Measurements from ENCODE around the gene PDE5A. TPM values are rescaled to one million over a fixed set of nuclear protein-coding genes. Genes with fewer than 3 reads are reported as not detected.

PDE5A gene
- total RNA-seq, 1 experiment from 2014 or later, result 8.5 TPM

DNA sequence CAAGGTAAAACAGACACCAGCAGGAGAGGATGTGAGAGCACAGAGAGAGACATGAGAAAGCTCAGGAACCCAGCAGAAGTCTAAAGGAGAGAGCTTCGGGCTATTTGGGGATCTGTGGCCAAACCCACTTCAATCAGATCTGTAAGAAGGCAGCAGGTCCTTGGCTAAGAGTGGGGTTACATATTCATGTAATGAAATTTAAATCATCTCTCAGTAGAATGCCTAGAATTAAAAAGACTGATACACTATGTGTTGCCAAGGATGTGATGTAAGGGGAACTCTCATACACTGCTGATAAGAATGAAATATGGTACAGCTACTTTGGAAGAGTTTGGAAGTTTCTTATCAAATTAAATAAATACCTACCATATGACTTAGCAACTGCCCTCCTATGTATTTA, 35.8 kb downstream of the PDE5A start:
- CTCF ChIA-PET, result no interaction called here
- intact Hi-C loops (cut with micrococcal nuclease; ENCODE audit: unreplicated experiment), result no loop called here

DNA sequence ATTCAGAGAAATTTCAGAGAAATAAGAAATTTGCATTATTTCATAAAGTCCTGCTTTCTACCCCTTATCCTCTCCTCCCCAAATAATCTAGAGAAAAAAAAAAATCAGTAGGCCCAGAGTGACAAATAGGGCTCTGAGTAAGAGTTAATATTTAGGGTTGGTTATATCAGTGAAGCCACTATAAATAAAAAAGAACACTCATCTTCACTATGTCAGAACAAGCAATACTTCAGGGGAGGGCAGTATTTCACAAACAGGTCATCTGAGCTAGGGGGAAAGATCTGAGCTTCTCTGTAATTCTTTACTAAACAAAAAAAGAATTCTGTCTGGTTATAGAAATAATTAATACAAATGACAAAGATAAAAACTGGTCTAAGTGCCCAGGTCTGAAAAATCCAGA, 39.4 kb downstream of the PDE5A start:
- BruUV-seq (replicated peaks), result no TSS peak
- CTCF ChIA-PET, result no interaction called here
- no peaks in the 10 kb centered on the region for H4K20me1 ChIP-seq (ENCODE audit: insufficient read depth)
- no peak for DNase-seq
- POLR2A ChIA-PET (ENCODE audit: unreplicated experiment), result interaction anchor here (0.6 kb wide), 1 partner anchor 10 kb away, joined by 6 read pairs; no protein-coding TSS in a partner anchor
- no peak overlapping the region for H2AFZ ChIP-seq
- no peaks in the 10 kb centered on the region for H3K36me3 ChIP-seq (ENCODE audit: low read depth)
- no peaks in the 10 kb centered on the region for H3K4me1 ChIP-seq (replicated peaks; ENCODE audit: insufficient read depth)
- H3K9me2 ChIP-seq (ENCODE audit: insufficient read depth), result no peaks in the 10 kb centered on the region
- no peak overlapping the region for H3K27ac ChIP-seq
- H3K4me3 ChIP-seq, result no peak overlapping the region
- H3F3A ChIP-seq (ENCODE audit: insufficient read depth, low read depth), result no peaks in the 10 kb centered on the region
- no peaks in the 10 kb centered on the region for H3K9me3 ChIP-seq (ENCODE audit: insufficient read depth, low read depth)
- TF ChIP-seq, protein P1, sequence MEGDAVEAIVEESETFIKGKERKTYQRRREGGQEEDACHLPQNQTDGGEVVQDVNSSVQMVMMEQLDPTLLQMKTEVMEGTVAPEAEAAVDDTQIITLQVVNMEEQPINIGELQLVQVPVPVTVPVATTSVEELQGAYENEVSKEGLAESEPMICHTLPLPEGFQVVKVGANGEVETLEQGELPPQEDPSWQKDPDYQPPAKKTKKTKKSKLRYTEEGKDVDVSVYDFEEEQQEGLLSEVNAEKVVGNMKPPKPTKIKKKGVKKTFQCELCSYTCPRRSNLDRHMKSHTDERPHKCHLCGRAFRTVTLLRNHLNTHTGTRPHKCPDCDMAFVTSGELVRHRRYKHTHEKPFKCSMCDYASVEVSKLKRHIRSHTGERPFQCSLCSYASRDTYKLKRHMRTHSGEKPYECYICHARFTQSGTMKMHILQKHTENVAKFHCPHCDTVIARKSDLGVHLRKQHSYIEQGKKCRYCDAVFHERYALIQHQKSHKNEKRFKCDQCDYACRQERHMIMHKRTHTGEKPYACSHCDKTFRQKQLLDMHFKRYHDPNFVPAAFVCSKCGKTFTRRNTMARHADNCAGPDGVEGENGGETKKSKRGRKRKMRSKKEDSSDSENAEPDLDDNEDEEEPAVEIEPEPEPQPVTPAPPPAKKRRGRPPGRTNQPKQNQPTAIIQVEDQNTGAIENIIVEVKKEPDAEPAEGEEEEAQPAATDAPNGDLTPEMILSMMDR (conservative IDR thresholded peaks at IDR 0.05), result no peak
- no peak for TF ChIP-seq EZH2 (IDR thresholded peaks at IDR 0.05; ENCODE audit: low read depth)
- no peaks in the 10 kb centered on the region for H3K27me3 ChIP-seq (ENCODE audit: insufficient read depth, low read depth)
- intact Hi-C loops (cut with micrococcal nuclease; ENCODE audit: unreplicated experiment), result no loop called here
- H3K4me2 ChIP-seq, result no peak overlapping the region
- H3K79me2 ChIP-seq (ENCODE audit: low read depth), result no peaks in the 10 kb centered on the region

More for the DNA sequence above, 35.8 kb downstream of the PDE5A start:
- Histone ChIP-seq H3K27me3 (ENCODE audit: insufficient read depth, low read depth) (no peaks in the 10 kb centered on the region), H3K9me3 (ENCODE audit: insufficient read depth, low read depth) (no peaks in the 10 kb centered on the region), H4K20me1 (ENCODE audit: insufficient read depth) (no peaks in the 10 kb centered on the region), H3K4me2 (no peak overlapping the region), H3K4me3 (no peak overlapping the region), H3K4me1 (replicated peaks; ENCODE audit: insufficient read depth) (no peaks in the 10 kb centered on the region), H2AFZ (no peak overlapping the region), H3K27ac (no peak overlapping the region), H3K36me3 (ENCODE audit: low read depth) (no peaks in the 10 kb centered on the region), H3K79me2 (ENCODE audit: low read depth) (no peaks in the 10 kb centered on the region), H3F3A (ENCODE audit: insufficient read depth, low read depth) (no peaks in the 10 kb centered on the region), H3K9me2 (ENCODE audit: insufficient read depth) (no peaks in the 10 kb centered on the region)
- TF ChIP-seq, protein P1 (conservative IDR thresholded peaks at IDR 0.05), result no peak
- no peak for TF ChIP-seq EZH2 (IDR thresholded peaks at IDR 0.05; ENCODE audit: low read depth)
- BruUV-seq (replicated peaks), result no TSS peak
- DNase-seq, result no peak
- POLR2A ChIA-PET (ENCODE audit: unreplicated experiment), result no interaction called here

DNA sequence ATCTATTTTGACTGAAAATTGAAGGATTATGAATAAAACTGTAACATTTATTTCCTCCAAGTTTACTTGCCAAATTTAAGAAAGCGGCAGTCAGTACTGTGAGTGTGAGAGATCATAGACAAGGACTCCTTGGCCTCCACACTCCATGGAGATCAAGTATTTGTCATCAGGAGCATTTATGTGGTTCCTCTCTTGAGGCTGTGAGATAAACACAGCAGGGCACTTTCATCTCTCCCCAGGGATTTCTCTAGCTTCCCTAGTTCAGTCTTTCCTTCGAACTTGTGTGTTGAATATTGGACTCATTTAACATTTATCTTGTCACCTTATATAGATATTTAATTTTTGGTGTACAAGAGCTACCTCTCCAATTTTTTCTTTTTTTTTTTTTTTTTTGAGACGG, 40.8 kb downstream of the PDE5A start:
- DNase-seq, result no peak
- Histone ChIP-seq H3K4me1 (replicated peaks; ENCODE audit: insufficient read depth) (no peaks in the 10 kb centered on the region), H4K20me1 (ENCODE audit: insufficient read depth) (no peaks in the 10 kb centered on the region), H3K9me3 (ENCODE audit: insufficient read depth, low read depth) (no peaks in the 10 kb centered on the region), H3K79me2 (ENCODE audit: low read depth) (no peaks in the 10 kb centered on the region), H2AFZ (no peak overlapping the region), H3K36me3 (ENCODE audit: low read depth) (no peaks in the 10 kb centered on the region), H3K4me3 (no peak overlapping the region), H3F3A (ENCODE audit: insufficient read depth, low read depth) (no peaks in the 10 kb centered on the region), H3K9me2 (ENCODE audit: insufficient read depth) (no peaks in the 10 kb centered on the region), H3K27ac (no peak overlapping the region), H3K27me3 (ENCODE audit: insufficient read depth, low read depth) (no peaks in the 10 kb centered on the region), H3K4me2 (no peak overlapping the region)
- intact Hi-C loops (cut with micrococcal nuclease; ENCODE audit: unreplicated experiment), result no loop called here
- BruUV-seq (replicated peaks), result no TSS peak
- TF ChIP-seq, protein P1 (conservative IDR thresholded peaks at IDR 0.05), result no peak
- TF ChIP-seq EZH2 (IDR thresholded peaks at IDR 0.05; ENCODE audit: low read depth), result no peak
- ChIA-PET POLR2A (ENCODE audit: unreplicated experiment) (no interaction called here), CTCF (interaction anchor here (0.6 kb wide), 1 partner anchor 647 kb away, joined by 8 read pairs; no protein-coding TSS in a partner anchor)

Measured in PC-9 (cell line).